Liver (tissue), 9 donors: ENCODE data around the gene IFT74. TPM values are rescaled to one million over a fixed set of nuclear protein-coding genes. Genes with fewer than 3 reads are reported as not detected.

ENCODE experiments used
- DNase-seq: peaks from one replicate; pipeline ENCODE4 v3.0.0-alpha.2; 2017; ENCODE audit warnings: low spot score
- H3K27ac ChIP-seq, 2 donors: one replicate each; pipeline ENCODE4 v1.7.0; 2013; ENCODE audit warnings: inconsistent platforms in 2 of 2, low read length in 2 of 2, control low read depth in 1 of 2, low read depth in 1 of 2, mild to moderate bottlenecking in 1 of 2
- H3K27me3 ChIP-seq, 4 donors: one replicate each; pipeline versions ENCODE4 v1.6.1 to v1.7.0; 2013; ENCODE audit warnings: low read length in 3 of 4, inconsistent platforms in 1 of 4, mild to moderate bottlenecking in 1 of 4, moderate library complexity in 1 of 4; ENCODE audit not compliant: control insufficient read depth in 4 of 4, insufficient read depth in 4 of 4
- H3K36me3 ChIP-seq, 4 donors: one replicate each; pipeline versions ENCODE4 v1.6.1 to v1.7.0; 2013; ENCODE audit warnings: low read length in 3 of 4, mild to moderate bottlenecking in 3 of 4, low read depth in 1 of 4, moderate library complexity in 1 of 4; ENCODE audit not compliant: control insufficient read depth in 4 of 4, insufficient read depth in 3 of 4
- H3K4me1 ChIP-seq, 4 donors: one replicate each; pipeline versions ENCODE4 v1.6.1 to v1.7.0; 2013; ENCODE audit warnings: low read length in 3 of 4, mild to moderate bottlenecking in 3 of 4, moderate library complexity in 1 of 4; ENCODE audit not compliant: control insufficient read depth in 4 of 4, insufficient read depth in 4 of 4
- H3K4me3 ChIP-seq, 3 donors: one replicate each; pipeline versions ENCODE4 v1.6.1 to v1.7.0; 2013; ENCODE audit warnings: low read length in 3 of 3, control low read depth in 1 of 3, low read depth in 1 of 3, mild to moderate bottlenecking in 1 of 3
- H3K9ac ChIP-seq, 2 donors: one replicate each; pipeline ENCODE4 v1.7.0; 2013; ENCODE audit warnings: low read length in 2 of 2, mild to moderate bottlenecking in 2 of 2, moderate library complexity in 2 of 2, control low read depth in 1 of 2, low read depth in 1 of 2
- H3K9me3 ChIP-seq, 4 donors: one replicate each; pipeline versions ENCODE4 v1.6.1 to v1.7.0; 2013; ENCODE audit warnings: low read length in 3 of 4; ENCODE audit not compliant: control insufficient read depth in 4 of 4
- EGR1 ChIP-seq, 2 donors: IDR thresholded peaks; 2 replicates each; pipeline ENCODE4 v1.6.1; 2016 to 2018; ENCODE audit warnings: antibody characterized with exemption in 2 of 2, low read depth in 2 of 2
- FOXA2 ChIP-seq: IDR thresholded peaks from 2 replicates; pipeline ENCODE4 v1.6.1; 2016; ENCODE audit warnings: antibody characterized with exemption
- NR2F2 ChIP-seq: IDR thresholded peaks from 2 replicates; pipeline ENCODE4 v1.6.1; 2016; ENCODE audit warnings: antibody characterized with exemption
- RAD21 ChIP-seq, 2 donors: IDR thresholded peaks; 2 replicates each; pipeline ENCODE4 v1.6.1; 2016; ENCODE audit warnings: antibody characterized with exemption in 2 of 2, mild to moderate bottlenecking in 2 of 2
- TAF1 ChIP-seq: conservative IDR thresholded peaks from 2 replicates; pipeline ENCODE4 v1.6.1; 2016; ENCODE audit warnings: antibody characterized with exemption, mild to moderate bottlenecking
- YY1 ChIP-seq: IDR thresholded peaks from 2 replicates; pipeline ENCODE4 v1.6.1; 2016; ENCODE audit warnings: antibody characterized with exemption, mild to moderate bottlenecking
- WGBS: extraction: QIAGEN DNeasy Blood & Tissue Kit; methylation state at CpG from one replicate; pipeline ENCODE4 v1.1.7; 2013; 5-methylcytosine and 5-hydroxymethylcytosine counted together
- polyA plus RNA-seq, 2 donors: library from polyadenylated mRNA; stranded (reverse) in 1 of 2; unstranded in 1 of 2; fragments of 200-250 nt in 1 of 2; fragments of >200 nt in 1 of 2; fragmentation: Nextera tagmentation in 1 of 2; extraction: Ambion mirVana in 1 of 2; gene quantifications; one replicate each; pipeline versions ENCODE4 v1.2.1 to v1.2.3, GENCODE V29; 2013 to 2015
- total RNA-seq, 2 donors: library from RNA; depleted of rRNA; stranded (reverse); fragments of >200 nt; gene quantifications; one replicate each; pipeline ENCODE4 v1.2.3, GENCODE V29; 2014
- TF ChIP-seq, protein P1 (sequence below): fragments of 150-350 bp; IDR thresholded peaks from 2 replicates; pipeline ENCODE4 v1.5.1; 2017; ENCODE audit warnings: improper control_type of control experiment, low read depth, low read length; ENCODE audit not compliant: missing input control
- TF ChIP-seq, protein P2 (sequence below): IDR thresholded peaks from 2 replicates; pipeline ENCODE4 v1.6.1; 2016; ENCODE audit warnings: antibody characterized with exemption
- TF ChIP-seq, protein P3 (sequence below): IDR thresholded peaks from 2 replicates; pipeline ENCODE4 v1.6.1; 2016; ENCODE audit warnings: antibody characterized with exemption
- TF ChIP-seq, protein P4 (sequence below): IDR thresholded peaks from 2 replicates; pipeline ENCODE4 v1.6.1; 2016; ENCODE audit warnings: antibody characterized with exemption
- donor health status: healthy.
- donor health status: healthy.
- donor health status: healthy.
- donor health status: healthy.
- donor health status: healthy.

Gene IFT74
- total and polyA plus RNA-seq, 4 donors, result 4.9 to 10.5 (median 7.4) TPM

DNA sequence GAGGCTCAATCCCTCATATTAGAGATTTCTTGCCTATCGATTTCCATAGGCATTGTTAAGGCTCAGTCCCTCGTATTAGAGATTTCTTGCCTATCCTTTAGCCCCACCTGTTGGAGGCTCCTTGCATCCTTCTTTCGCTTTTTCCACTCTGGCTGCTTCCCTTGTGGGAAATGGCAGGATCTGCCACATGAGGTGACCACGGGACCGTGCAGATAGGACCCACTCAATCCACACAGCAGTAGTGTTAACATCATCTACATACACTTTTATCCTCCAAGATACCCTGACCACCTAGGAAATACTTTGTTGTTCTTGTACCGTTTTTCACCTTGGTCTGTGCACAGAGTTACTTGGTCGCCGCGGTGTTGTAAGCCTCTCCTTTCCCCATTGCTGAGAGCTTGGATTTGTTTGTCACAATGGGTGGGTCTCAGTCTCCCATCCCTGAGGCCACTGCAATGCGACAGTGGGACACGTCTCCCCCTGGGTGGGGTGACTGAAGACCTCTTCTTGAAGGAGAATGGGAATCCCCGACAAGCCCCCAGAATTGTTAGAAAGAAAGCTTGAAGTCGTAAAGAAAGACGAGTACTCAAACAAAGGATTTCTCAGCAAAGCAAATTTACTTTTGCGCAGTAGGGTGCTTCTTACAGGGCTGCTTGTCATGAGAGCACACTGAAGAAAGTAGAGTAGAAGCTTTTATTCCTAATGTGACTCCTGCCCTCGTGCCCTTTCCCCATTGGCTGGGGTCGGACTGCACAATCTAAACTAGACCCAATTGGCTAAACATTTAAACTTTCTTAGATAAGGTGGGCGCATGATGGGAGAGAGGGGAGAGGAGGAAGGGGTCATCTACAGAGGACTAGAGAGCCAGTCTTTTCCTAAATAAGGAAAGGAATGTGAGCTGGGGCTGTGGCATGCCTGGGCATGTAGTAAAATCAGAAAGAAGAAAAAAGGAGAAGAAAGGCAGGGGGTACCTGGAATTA, 19.8 kb downstream of the IFT74 start:
- Histone ChIP-seq H3K36me3 (peaks cover 0 to 5% (median 3%) of the 10 kb centered on the region in 4 donors), H3K4me3 (no peak overlapping the region), H3K9ac (no peak overlapping the region), H3K27me3 (no peaks in the 10 kb centered on the region), H3K4me1 (no peaks in the 10 kb centered on the region), H3K9me3 (no peaks in the 10 kb centered on the region), H3K27ac (no peak overlapping the region)
- TF ChIP-seq, protein P1, sequence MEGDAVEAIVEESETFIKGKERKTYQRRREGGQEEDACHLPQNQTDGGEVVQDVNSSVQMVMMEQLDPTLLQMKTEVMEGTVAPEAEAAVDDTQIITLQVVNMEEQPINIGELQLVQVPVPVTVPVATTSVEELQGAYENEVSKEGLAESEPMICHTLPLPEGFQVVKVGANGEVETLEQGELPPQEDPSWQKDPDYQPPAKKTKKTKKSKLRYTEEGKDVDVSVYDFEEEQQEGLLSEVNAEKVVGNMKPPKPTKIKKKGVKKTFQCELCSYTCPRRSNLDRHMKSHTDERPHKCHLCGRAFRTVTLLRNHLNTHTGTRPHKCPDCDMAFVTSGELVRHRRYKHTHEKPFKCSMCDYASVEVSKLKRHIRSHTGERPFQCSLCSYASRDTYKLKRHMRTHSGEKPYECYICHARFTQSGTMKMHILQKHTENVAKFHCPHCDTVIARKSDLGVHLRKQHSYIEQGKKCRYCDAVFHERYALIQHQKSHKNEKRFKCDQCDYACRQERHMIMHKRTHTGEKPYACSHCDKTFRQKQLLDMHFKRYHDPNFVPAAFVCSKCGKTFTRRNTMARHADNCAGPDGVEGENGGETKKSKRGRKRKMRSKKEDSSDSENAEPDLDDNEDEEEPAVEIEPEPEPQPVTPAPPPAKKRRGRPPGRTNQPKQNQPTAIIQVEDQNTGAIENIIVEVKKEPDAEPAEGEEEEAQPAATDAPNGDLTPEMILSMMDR, result peak; percentile 58
- TF ChIP-seq, protein P2, sequence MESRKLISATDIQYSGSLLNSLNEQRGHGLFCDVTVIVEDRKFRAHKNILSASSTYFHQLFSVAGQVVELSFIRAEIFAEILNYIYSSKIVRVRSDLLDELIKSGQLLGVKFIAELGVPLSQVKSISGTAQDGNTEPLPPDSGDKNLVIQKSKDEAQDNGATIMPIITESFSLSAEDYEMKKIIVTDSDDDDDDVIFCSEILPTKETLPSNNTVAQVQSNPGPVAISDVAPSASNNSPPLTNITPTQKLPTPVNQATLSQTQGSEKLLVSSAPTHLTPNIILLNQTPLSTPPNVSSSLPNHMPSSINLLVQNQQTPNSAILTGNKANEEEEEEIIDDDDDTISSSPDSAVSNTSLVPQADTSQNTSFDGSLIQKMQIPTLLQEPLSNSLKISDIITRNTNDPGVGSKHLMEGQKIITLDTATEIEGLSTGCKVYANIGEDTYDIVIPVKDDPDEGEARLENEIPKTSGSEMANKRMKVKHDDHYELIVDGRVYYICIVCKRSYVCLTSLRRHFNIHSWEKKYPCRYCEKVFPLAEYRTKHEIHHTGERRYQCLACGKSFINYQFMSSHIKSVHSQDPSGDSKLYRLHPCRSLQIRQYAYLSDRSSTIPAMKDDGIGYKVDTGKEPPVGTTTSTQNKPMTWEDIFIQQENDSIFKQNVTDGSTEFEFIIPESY, result no peak
- TF ChIP-seq RAD21 (IDR thresholded peaks at IDR 0.05), result peak; percentile 81 to 86
- TF ChIP-seq TAF1, result no peak
- no peak for TF ChIP-seq FOXA2
- 88% methylated on average over 18 of the region's 18 CpGs for WGBS
- peak; percentile 42 for DNase-seq

DNA sequence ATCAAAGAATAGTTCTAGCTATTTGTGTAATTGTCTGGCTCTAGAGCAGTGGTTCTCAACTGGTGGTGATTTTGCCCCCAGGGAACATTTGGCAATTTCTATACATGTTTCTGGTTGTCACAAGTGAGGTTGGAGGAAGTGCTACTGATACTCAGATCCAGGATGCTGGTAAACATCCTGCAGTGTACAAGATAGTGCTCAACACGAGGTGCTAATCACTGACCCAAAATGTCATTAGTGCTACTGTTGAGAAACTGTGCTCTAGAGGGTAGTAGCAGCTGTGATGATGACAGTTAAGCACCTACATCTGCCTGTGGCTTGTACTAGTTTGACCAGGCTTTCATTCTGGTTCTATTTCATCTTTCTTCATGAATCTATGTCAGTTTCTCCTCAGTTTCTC, 27.1 kb downstream of the IFT74 start:
- Histone ChIP-seq H3K4me3 (no peak overlapping the region), H3K9me3 (no peaks in the 10 kb centered on the region), H3K27me3 (no peaks in the 10 kb centered on the region), H3K27ac (no peak overlapping the region), H3K36me3 (peaks cover 2 to 15% (median 11%) of the 10 kb centered on the region in 4 donors), H3K4me1 (no peaks in the 10 kb centered on the region), H3K9ac (no peak overlapping the region)
- TF ChIP-seq, protein P3, sequence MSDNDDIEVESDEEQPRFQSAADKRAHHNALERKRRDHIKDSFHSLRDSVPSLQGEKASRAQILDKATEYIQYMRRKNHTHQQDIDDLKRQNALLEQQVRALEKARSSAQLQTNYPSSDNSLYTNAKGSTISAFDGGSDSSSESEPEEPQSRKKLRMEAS, result no peak
- TF ChIP-seq NR2F2, result no peak
- no peak for TF ChIP-seq TAF1
- TF ChIP-seq, protein P2, result no peak
- TF ChIP-seq EGR1 (IDR thresholded peaks at IDR 0.05; ENCODE audit: low read depth in 2 of 2), result no peak
- no peak for TF ChIP-seq FOXA2
- TF ChIP-seq, protein P1, result no peak
- no peak for TF ChIP-seq RAD21 (IDR thresholded peaks at IDR 0.05)
- no peak for TF ChIP-seq YY1
- TF ChIP-seq, protein P4, sequence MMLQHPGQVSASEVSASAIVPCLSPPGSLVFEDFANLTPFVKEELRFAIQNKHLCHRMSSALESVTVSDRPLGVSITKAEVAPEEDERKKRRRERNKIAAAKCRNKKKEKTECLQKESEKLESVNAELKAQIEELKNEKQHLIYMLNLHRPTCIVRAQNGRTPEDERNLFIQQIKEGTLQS, result no peak
- 65% methylated on average over 1 of the region's 1 CpG for WGBS
- no peak for DNase-seq
